Raji (cell line): ENCODE results near the gene VSIR.

Experiments
- POLR2A ChIP-seq: IDR thresholded peaks from 2 replicates; pipeline ENCODE4 v1.6.1; 2011; ENCODE audit warnings: low read depth, low read length, control low read depth; ENCODE audit not compliant: insufficient read depth

VSIR gene

DNA sequence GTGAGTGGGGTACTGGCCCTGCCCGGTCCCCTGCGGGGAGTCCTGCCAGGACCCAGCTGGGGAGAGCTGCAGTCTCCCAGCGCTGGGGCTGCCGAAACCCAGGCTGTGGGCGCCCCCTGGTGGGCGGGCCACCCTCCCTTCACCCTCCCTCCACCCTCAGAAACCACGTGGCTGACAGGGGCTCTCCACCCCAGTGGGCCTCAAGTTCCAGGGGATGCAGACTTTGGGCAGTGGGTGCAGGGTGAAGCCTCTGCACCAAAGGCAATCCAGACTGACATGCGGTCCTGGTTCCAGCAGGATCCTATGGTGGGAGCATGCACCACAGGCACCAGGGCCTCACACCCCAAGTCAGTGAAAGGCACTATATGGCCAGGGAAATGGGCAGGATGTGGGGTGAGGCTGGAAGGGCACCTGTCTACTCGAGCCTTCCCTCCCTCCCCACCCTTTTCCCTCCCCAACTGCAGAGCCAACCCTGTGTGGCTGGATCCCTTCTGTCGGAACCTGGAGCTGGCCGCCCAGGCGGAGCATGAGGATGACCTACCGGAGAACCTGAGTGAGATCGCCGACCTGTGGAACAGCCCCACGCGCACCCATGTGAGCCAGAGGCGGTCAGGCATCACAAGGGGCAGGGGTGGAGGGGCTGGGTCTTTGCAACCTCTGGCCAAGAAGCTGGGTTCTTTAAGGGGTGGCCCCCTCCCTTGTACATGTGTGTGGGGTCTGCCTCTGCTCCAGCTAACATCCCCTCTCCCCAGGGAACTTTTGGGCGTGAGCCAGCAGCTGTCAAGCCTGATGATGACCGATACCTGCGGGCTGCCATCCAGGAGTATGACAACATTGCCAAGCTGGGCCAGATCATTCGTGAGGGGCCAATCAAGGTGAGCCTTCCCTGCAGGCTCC is 38.9 kb upstream of the VSIR start:
- TF ChIP-seq POLR2A: no peak

DNA sequence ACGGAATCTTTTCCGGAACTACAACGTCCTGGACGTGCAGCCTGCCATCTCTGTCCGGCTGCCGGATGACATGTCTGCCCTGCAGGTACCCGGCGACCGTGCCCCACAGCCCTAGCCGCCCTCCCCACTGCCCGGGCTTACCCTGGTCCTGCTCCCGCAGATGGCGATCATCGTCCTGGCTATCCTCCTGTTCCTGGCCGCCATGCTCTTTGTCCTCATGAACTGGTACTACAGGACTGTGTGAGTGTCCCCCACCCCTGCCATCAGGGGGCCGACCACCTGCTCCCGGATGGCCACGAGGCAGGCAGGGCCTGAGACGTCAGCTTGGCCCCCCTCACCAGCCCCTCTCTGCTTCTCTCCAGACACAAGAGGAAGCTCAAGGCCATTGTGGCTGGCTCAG is 38.0 kb upstream of the VSIR start:
- no peak for TF ChIP-seq POLR2A

DNA sequence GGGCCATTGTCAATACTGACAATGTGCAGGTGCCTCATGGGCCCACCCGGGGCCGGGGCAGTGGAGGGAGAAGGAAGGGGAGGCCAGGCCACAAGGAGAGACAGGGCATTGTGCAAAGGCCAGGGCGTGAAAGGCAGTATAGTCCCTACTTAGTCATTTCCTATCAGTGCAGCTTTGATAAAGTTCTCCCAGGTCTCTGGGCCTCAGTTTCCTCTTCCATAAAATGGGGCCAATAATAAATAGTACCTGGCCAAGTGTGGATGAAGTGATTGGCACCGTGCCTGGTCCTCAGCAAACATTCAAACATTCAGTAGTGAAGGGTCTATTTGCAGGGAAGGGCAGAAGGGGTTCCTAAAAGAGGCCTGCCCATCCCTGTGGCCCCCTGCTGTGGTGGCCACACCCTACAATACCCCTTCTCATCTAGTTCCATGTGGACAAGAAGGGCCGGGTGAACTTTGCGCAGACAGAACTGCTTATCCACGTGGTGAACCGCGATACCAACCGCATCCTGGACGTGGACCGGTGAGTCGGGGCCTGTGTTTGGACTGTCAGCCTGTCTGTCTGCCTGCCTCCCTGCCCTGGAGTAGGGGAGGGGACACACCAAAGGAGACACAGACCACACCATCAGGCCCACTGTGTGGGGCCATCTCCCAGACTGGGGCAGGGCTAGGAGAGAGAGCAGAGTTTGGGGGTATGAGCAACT is 36.9 kb upstream of the VSIR start:
- no peak for TF ChIP-seq POLR2A

DNA sequence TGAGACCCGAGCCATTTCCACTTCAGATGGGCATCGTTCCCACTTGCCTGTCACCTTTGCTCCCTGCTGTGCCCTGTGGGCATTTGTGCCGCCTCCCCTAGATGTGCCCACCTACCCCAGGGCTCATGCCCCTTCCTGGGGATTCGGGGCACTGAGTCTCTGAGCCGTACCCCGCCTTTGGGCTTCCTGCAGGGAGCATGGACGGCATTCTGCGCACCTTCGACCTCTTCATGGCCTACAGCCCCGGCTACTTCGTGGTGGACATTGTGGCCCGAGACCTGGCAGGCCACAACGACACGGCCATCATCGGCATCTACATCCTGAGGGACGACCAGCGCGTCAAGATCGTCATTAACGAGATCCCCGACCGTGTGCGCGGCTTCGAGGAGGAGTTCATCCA is 36.3 kb upstream of the VSIR start:
- TF ChIP-seq POLR2A: no peak

DNA sequence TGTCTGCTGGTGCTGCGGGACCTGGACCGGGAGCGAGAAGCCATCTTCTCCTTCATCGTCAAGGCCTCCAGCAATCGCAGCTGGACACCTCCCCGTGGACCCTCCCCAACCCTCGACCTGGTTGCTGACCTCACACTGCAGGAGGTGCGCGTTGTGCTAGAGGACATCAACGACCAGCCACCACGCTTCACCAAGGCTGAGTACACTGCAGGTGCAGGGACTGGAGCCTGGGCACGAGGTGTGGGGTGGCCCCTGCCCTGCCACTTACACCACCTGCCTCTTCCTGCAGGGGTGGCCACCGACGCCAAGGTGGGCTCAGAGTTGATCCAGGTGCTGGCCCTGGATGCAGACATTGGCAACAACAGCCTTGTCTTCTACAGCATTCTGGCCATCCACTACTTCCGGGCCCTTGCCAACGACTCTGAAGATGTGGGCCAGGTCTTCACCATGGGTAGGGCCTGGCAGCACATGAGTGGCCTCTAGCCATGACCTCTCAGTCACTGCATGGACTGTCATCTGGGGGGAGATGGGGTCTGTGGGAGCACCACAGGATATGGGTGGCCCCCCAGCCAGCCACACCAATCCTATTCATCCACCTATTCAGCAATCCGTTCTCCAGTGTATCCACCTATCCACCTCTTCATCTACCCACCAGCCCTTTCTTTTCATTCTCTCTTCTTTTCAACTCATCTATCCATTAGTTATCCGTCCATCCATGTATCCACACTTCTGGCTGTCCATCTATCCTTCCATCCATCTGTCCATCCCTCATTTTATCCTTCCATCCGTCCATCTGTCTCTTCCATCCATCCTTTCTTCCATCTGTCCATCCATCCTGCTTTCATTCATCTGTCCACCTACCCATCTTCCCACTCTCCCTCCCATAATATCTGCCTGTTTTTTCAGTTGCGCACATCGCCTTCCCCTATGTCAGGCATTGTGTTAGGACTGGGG is 34.5 kb upstream of the VSIR start:
- TF ChIP-seq POLR2A: no peak

DNA sequence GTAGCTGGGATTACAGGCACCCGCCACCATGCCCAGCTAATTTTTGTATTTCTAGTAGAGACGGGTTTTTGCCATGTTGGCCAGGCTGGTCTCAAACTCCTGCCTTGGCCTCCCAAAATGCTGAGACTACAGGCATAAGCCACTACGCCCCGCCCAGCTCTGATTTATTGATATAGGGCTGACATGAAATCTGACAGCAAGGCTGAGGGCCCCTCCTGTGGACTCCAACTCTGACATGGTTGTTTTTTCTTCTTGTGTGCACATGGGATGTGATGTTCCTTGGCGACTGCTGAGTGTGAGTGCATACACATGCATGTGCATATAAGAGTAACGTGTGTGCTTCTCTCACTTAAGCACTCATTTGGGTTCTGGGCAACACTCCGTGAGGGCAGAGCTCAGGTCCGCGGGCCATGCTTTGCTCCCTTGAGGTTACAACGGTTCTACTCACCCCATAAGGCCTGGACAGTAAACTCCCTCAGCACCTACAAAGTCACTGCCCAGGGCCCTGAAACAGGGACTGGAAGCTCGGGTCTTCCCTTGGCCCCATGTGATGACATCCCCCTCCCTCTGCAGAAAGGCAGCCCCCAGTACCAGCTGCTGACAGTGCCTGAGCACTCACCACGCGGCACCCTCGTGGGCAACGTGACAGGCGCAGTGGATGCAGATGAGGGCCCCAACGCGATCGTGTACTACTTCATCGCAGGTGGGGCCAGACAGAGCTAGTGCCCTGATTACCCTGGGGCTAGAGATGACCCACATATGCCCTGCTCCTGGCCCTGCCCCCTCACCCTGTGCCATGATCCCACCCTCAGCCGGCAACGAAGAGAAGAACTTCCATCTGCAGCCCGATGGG is 33.6 kb upstream of the VSIR start:
- TF ChIP-seq POLR2A: no peak

DNA sequence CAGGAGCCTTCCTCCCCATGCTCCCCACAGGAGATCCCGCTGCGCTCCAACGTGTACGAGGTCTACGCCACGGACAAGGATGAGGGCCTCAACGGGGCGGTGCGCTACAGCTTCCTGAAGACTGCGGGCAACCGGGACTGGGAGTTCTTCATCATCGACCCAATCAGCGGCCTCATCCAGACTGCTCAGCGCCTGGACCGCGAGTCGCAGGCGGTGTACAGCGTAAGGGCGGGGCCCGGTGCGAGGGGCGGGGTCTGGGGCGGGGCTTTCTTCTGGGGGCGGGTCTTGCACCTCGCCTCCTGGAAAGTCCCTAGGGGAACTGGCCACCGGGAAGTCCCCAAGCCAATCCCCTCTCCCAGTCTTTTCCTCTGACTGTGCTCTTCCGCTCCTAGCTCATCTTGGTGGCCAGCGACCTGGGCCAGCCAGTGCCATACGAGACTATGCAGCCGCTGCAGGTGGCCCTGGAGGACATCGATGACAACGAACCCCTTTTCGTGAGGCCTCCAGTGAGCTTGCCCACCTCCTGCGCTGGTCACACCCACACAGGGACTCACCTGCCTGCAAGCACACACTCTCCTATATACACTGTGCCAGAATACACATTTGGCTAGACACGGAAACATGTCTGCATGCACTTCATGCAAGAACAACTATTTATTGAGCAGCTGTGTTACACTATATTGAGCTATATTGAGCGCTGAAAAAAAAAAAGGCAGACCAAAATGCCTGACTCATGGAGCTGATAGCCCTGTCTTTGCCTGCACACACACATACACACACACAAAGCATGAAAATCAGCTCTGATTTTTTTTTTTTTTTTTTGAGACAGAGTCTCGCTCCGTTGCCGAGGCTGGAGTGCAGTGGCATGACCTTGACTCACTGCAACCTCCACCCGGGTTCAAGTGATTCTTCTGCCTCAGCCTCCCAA is 32.7 kb upstream of the VSIR start:
- TF ChIP-seq POLR2A: no peak

DNA sequence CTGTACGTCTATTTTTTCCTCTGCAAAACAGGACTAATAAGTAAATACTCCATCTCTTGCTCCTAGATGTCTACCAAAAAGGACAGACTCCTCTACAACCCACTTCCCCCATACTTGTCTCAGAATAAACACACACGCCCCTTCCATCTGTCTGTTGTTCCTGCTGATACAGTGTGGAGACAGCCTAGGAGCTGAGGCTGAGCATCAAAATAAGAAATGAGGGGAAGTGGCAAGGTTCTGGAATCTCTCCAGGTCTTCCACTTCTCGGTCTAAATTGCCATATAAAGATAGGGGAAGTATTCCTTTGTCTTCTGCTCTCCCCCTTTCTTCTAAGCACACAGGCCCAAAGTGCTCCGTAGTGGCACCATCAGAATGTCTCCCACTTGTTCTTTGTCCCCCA is 30.8 kb upstream of the VSIR start:
- no peak for TF ChIP-seq POLR2A

DNA sequence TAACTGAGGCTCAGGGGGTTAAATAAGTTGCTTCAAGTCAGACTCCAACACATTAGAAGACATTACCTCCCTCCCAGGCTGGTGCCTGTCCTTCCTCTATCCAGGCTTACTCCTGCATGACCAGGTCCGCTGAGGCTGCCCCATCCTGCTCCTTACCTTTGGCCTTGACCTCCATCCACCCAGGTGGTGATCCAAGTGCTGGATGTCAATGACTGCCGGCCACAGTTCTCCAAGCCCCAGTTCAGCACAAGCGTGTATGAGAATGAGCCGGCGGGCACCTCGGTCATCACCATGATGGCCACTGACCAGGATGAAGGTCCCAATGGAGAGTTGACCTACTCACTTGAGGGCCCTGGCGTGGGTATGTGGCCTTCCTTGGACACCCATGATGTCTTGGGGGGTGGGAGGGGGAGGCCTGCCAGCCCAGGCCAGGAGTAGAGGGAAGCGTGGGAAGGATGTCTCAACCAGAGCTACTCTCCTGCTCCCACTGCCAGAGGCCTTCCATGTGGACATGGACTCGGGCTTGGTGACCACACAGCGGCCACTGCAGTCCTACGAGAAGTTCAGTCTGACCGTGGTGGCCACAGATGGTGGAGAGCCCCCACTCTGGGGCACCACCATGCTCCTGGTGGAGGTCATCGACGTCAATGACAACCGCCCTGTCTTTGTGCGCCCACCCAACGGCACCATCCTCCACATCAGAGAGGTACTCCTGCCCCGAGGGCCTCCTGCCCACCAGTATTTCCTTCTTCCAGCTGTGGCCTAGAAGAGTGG is 29.6 kb upstream of the VSIR start:
- no peak for TF ChIP-seq POLR2A

DNA sequence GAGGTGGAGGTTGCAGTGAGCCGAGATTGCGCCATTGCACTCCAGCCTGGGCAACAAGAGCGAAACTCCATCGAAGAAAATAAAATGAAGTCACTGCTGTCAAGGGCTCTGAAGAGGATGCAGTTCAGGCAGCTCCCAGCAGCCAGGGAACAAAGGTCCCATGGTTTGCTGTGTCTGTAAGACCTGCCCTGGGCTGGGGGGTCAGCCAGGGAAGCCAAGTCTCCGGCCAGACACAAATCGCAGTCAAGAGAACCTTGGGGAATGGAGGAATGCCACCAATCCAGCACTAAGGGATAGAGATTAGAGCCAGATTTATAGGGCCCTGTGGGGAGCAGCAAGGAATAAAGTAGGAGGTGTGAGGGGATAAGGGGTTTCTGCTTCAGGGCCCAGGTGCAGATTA is 28.9 kb upstream of the VSIR start:
- TF ChIP-seq POLR2A: no peak

DNA sequence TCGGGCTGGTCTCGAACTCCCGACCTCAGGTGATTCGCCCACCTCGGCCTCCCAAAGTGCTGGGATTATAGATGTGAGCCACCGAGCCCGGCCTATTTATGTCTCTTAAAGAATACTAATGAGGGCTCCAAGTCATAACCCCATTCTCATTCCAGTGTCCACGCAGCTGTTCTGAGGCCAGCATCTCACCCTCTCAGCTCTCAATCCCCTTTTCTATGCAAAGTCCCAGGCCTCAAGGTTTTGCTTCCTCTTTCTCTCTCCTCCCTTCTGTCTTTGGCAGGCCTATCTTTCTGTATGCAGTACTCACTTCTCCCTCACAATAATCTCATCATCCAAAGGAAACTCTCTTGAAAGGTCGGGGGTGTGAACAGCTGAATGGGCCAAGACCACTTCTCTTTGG is 28.0 kb upstream of the VSIR start:
- TF ChIP-seq POLR2A: no peak

DNA sequence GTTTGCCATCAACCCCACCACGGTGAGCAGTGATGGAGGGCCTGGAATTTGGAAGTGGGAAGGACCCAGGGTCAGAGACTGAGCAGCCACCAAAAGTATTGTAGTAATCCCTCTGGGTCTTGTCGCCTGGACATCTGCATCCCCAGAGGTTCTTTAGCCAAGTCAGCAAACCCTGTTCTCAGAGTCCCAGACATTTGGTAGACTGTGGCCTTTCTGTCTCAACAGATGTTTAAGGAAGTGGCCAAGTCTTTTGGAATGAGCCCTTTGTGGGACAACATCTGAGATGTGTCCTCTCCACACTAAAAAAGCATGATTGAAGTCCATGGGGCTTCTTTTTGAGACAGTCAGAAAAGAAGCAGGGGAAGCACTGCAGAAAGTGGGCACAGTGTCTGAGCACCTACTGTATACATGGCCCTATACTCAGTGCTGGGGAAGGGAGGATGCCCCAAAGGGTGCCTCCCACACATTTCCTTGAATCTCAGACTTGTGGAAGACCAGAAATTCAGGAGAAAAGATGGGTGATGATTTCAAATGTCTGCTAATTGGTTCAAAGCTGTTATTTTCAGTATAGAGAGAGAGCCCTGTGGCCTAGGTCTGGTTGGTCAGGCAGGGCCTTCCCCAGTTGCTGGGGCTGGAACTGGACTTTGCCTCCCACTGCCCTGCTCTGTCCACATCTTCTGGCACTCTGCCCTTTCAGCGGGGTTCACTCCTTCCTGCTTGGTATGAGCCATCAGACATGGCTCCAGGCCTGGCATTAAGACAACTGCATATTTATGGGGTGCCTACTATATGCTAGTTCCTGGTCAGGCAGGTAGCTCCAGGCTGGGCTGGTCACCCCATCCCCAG is 26.5 kb upstream of the VSIR start:
- no peak for TF ChIP-seq POLR2A
